Measurements from ENCODE around the gene TTYH2. TPM values are rescaled to one million over a fixed set of nuclear protein-coding genes. Genes with fewer than 3 reads are reported as not detected.

Gene TTYH2
- total and polyA plus RNA-seq, 2 donors (not counting 1 experiment from before 2014, with no cell fraction given) = 3.0 to 3.1 TPM

DNA sequence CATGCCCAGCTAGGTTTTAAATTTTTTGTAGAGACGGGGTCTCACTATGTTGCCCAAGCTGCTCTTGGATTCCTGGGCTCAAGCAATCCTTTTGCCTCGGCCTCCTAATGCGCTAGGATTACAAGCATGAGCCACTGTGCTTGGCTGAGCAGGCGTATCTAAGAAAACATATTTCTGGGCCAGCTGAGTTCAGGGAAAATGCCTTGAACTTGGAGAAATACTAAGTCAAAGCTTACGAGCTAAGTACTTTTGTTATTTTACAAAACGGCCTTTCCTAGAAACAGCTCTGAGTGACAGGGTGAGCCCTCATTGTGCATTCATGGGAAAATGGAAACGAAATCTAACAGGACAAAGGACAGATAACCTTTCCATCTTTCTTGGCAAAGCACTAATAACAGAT, 85.4 kb downstream of the TTYH2 start:
- Histone ChIP-seq H3K36me3 (replicated peaks in 1 of 2; ENCODE audit: control extremely low read depth in 1 of 2, control insufficient read depth in 1 of 2, extremely low read depth in 1 of 2, insufficient read depth in 2 of 2, low read length in 1 of 2) (no peaks in the 10 kb centered on the region), H3K79me2 (ENCODE audit: control insufficient read depth, insufficient read depth, low read length) (no peaks in the 10 kb centered on the region), H3K4me3 (ENCODE audit: control extremely low read depth in 1 of 5, extremely low read depth in 1 of 5, insufficient read depth in 1 of 5, low read depth in 2 of 5, low read length in 4 of 5) (no peak overlapping the region), H3K9ac (ENCODE audit: low read length) (no peak overlapping the region), H4K20me1 (ENCODE audit: control insufficient read depth, insufficient read depth, low read length, poor library complexity, severe bottlenecking) (no peaks in the 10 kb centered on the region), H3K27ac (ENCODE audit: low read length in 2 of 2) (no peak overlapping the region), H3K4me2 (replicated peaks; ENCODE audit: low read depth, low read length, poor library complexity, severe bottlenecking) (no peak overlapping the region), H3K27me3 (replicated peaks in 1 of 4; ENCODE audit: control extremely low read depth in 1 of 4, control insufficient read depth in 3 of 4, insufficient read depth in 4 of 4, low read length in 3 of 4) (peaks cover 0 to 16% (median 7%) of the 10 kb centered on the region in 4 experiments), H3K4me1 (ENCODE audit: control insufficient read depth in 2 of 2, insufficient read depth in 2 of 2, low read length in 2 of 2) (no peaks in the 10 kb centered on the region), H3K9me3 (ENCODE audit: control extremely low read depth in 1 of 3, control insufficient read depth in 2 of 3, insufficient read depth in 1 of 3, low read length in 2 of 3) (peaks cover 0 to 6% (median 0%) of the 10 kb centered on the region in 3 donors), H2AFZ (ENCODE audit: insufficient read depth, low read depth, low read length, poor library complexity, severe bottlenecking) (no peak overlapping the region)
- POLR2A ChIA-PET = interaction anchor here (0.6 kb wide), 1 partner anchor 96 kb away, joined by 3 read pairs; no protein-coding TSS in a partner anchor
- no peak for ATAC-seq (ENCODE audit: low read depth)
- Mint-ChIP-seq H3K4me1 (no peaks in the 10 kb centered on the region), H3K9me3 (ENCODE audit: insufficient read depth) (no peaks in the 10 kb centered on the region), H3K4me3 (no peak overlapping the region), H3K27me3 (peaks cover 15% of the 10 kb centered on the region), H3K27ac (no peak overlapping the region)
- no peak for DNase-seq
- TF ChIP-seq EZH2 (IDR thresholded peaks at IDR 0.05; ENCODE audit: borderline replicate concordance, insufficient read depth, low read depth, low read length, poor library complexity, severe bottlenecking) = no peak
- TF ChIP-seq CTCF (IDR thresholded peaks at IDR 0.05) = no peak
- intact Hi-C loops (cut with micrococcal nuclease) = no loop called here
- 93% methylated on average over 5 of the region's 7 CpGs for WGBS (ENCODE audit: insufficient coverage)
- CTCF ChIA-PET = no interaction called here

- Histone ChIP-seq H3K4me2 (replicated peaks; ENCODE audit: low read depth, low read length, poor library complexity, severe bottlenecking) (no peak overlapping the region), H3K9me3 (ENCODE audit: control extremely low read depth in 1 of 3, control insufficient read depth in 2 of 3, insufficient read depth in 1 of 3, low read length in 2 of 3) (peaks cover 0 to 4% (median 0%) of the 10 kb centered on the region in 3 donors), H3K4me1 (ENCODE audit: control insufficient read depth in 2 of 2, insufficient read depth in 2 of 2, low read length in 2 of 2) (no peaks in the 10 kb centered on the region), H3K4me3 (ENCODE audit: control extremely low read depth in 1 of 5, extremely low read depth in 1 of 5, insufficient read depth in 1 of 5, low read depth in 2 of 5, low read length in 4 of 5) (no peak overlapping the region), H3K27ac (ENCODE audit: low read length in 2 of 2) (no peak overlapping the region), H2AFZ (ENCODE audit: insufficient read depth, low read depth, low read length, poor library complexity, severe bottlenecking) (no peak overlapping the region), H3K36me3 (replicated peaks in 1 of 2; ENCODE audit: control extremely low read depth in 1 of 2, control insufficient read depth in 1 of 2, extremely low read depth in 1 of 2, insufficient read depth in 2 of 2, low read length in 1 of 2) (no peaks in the 10 kb centered on the region), H3K9ac (ENCODE audit: low read length) (no peak overlapping the region), H3K27me3 (replicated peaks in 1 of 4; ENCODE audit: control extremely low read depth in 1 of 4, control insufficient read depth in 3 of 4, insufficient read depth in 4 of 4, low read length in 3 of 4) (peaks cover 0 to 16% (median 7%) of the 10 kb centered on the region in 4 experiments), H3K79me2 (ENCODE audit: control insufficient read depth, insufficient read depth, low read length) (no peaks in the 10 kb centered on the region), H4K20me1 (ENCODE audit: control insufficient read depth, insufficient read depth, low read length, poor library complexity, severe bottlenecking) (no peaks in the 10 kb centered on the region)
- WGBS (ENCODE audit: insufficient coverage) = 97% methylated on average over 4 of the region's 11 CpGs
- ATAC-seq (ENCODE audit: low read depth) (no peak), DNase-seq (no peak)
- Mint-ChIP-seq H3K4me3 (no peak overlapping the region), H3K4me1 (no peaks in the 10 kb centered on the region), H3K27me3 (peaks cover 15% of the 10 kb centered on the region), H3K9me3 (ENCODE audit: insufficient read depth) (no peaks in the 10 kb centered on the region), H3K27ac (no peak overlapping the region)
- CTCF ChIA-PET = no interaction called here
- POLR2A ChIA-PET = no interaction called here
- intact Hi-C loops (cut with micrococcal nuclease) = no loop called here
- no peak for TF ChIP-seq CTCF (IDR thresholded peaks at IDR 0.05)
- no peak for TF ChIP-seq EZH2 (IDR thresholded peaks at IDR 0.05; ENCODE audit: borderline replicate concordance, insufficient read depth, low read depth, low read length, poor library complexity, severe bottlenecking)
These were observed 86.0 kb downstream of the TTYH2 start for GRCh38 chr17:74299226-74300009.
